ENCODE data around the gene MTRR. TPM values are rescaled to one million over a fixed set of nuclear protein-coding genes. Genes with fewer than 3 reads are reported as not detected.
A peak's percentile ranks its signal among the peaks of the same experiment; 100 is the strongest.

Gene MTRR
- total and polyA plus RNA-seq, 7 donors, result 13.8 to 50.4 (median 44.4) TPM

DNA sequence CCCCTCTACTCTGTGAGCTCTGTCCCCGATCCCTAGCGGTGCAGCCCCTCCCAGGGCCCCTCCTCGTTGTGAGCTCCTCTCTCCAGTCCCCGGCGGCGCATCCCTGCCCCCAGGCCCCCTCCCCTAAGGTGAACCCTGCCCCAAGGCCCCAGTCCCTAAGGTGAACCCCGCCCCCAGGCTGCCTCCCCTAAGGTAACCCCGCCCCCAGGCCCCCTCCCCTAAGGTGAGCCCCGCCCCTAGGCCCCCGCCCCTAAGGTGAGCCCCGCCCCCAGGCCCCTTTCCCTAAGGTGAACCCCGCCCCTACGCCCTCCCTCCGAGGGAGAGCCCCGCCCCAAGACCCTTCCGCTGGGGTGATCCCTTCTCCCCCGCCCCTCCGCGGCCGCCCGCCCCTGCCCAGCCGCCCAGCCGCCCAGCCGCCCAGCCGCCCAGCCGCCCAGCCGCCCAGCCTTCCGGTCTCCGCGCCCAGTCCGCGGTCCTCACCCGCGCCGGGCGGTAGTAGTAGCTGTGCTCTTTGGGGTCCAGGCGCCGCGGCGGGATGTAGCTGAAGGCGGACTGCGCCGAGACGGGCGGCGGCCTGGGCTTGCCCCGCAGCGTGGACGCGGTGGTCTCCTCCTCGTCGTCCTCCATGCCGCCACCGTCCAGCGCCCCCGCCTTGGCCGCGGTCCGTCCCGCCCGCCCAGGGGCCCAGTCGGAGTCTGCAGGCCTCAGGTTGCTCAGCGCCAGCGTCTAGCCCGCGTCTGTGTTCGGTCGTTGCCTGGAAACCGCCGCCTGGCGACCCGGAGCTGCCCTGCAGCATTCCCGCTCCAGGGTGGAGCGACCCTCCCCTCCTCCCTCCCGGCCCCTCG is 18.3 kb upstream of the MTRR start, which contains the start of gene CFAP90:
CFAP90 (minus strand) TSS at position 739 of the 845 bp plus-strand sequence; CDS start at position 627, 112 bp downstream.
- no peaks in the 10 kb centered on the region for H3K36me3 ChIP-seq
- H3K4me1 ChIP-seq, result peaks cover 0 to 19% (median 17%) of the 10 kb centered on the region in 4 donors
- DNase-seq, result no peak
- WGBS, 2 donors, result 2 to 3% methylated on average over 76 of the region's 76 CpGs
- TF ChIP-seq EP300 (IDR thresholded peaks at IDR 0.05), result no peak
- TF ChIP-seq POLR2A (IDR thresholded peaks at IDR 0.05), result no peak
- TF ChIP-seq POLR2AphosphoS5 (IDR thresholded peaks at IDR 0.05), result no peak
- TF ChIP-seq, protein P1, sequence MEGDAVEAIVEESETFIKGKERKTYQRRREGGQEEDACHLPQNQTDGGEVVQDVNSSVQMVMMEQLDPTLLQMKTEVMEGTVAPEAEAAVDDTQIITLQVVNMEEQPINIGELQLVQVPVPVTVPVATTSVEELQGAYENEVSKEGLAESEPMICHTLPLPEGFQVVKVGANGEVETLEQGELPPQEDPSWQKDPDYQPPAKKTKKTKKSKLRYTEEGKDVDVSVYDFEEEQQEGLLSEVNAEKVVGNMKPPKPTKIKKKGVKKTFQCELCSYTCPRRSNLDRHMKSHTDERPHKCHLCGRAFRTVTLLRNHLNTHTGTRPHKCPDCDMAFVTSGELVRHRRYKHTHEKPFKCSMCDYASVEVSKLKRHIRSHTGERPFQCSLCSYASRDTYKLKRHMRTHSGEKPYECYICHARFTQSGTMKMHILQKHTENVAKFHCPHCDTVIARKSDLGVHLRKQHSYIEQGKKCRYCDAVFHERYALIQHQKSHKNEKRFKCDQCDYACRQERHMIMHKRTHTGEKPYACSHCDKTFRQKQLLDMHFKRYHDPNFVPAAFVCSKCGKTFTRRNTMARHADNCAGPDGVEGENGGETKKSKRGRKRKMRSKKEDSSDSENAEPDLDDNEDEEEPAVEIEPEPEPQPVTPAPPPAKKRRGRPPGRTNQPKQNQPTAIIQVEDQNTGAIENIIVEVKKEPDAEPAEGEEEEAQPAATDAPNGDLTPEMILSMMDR (IDR thresholded peaks at IDR 0.05), result no peak
- peak within 1 kb of the TSS; percentile 29 to 61 (median 53) for H3K4me3 ChIP-seq
- H3K27me3 ChIP-seq, result peaks cover 7 to 45% (median 26%) of the 10 kb centered on the region in 3 donors
- H3K9me3 ChIP-seq, result no peaks in the 10 kb centered on the region
- no peak within 1 kb of the TSS for H3K27ac ChIP-seq
- intact Hi-C loops (cut with DNase I), result no loop called here

DNA sequence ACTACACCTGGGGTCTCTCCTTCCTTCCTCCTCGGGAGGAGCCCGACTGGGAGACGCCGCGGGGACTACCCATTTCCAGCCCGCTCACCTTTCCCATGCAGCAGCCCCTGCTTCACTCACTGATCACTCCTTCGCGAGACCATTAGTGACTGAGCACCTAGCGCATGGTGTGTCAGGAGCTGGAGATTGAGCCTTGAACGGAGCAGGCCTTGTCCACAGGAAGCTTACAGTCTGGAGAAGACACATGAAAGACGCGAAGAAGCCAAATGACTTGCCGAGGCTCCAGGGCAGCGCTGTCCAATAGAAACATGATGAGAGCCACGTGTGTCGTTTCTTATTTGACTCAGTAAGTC is 17.7 kb upstream of the MTRR start:
- H3K9me3 ChIP-seq, result no peaks in the 10 kb centered on the region
- no peak for DNase-seq
- no peak overlapping the region for H3K27ac ChIP-seq
- peaks cover 0 to 19% (median 17%) of the 10 kb centered on the region in 4 donors for H3K4me1 ChIP-seq
- H3K4me3 ChIP-seq, result peak overlapping the region in 3 of 4 donors; percentile 47 to 61 (median 59)
- 63 to 65% methylated on average over 16 of the region's 16 CpGs for WGBS, 2 donors
- H3K36me3 ChIP-seq, result no peaks in the 10 kb centered on the region
- peaks cover 7 to 45% (median 26%) of the 10 kb centered on the region in 3 donors for H3K27me3 ChIP-seq
- intact Hi-C loops (cut with DNase I), result no loop called here
- TF ChIP-seq EP300 (IDR thresholded peaks at IDR 0.05) (no peak), POLR2A (IDR thresholded peaks at IDR 0.05) (no peak), POLR2AphosphoS5 (IDR thresholded peaks at IDR 0.05) (no peak)
- TF ChIP-seq, protein P1 (IDR thresholded peaks at IDR 0.05), result no peak

GRCh38 chr5:7851617-7852289 is 17.2 kb upstream of the MTRR start:
- no peak for TF ChIP-seq EP300 (IDR thresholded peaks at IDR 0.05)
- TF ChIP-seq, protein P1 (IDR thresholded peaks at IDR 0.05), result no peak
- TF ChIP-seq POLR2AphosphoS5 (IDR thresholded peaks at IDR 0.05), result no peak
- TF ChIP-seq POLR2A (IDR thresholded peaks at IDR 0.05), result no peak
- intact Hi-C loops (cut with DNase I), result no loop called here
- Histone ChIP-seq H3K27me3 (peaks cover 7 to 45% (median 26%) of the 10 kb centered on the region in 3 donors), H3K9me3 (no peaks in the 10 kb centered on the region), H3K27ac (no peak overlapping the region), H3K4me3 (no peak overlapping the region), H3K4me1 (peaks cover 0 to 19% (median 17%) of the 10 kb centered on the region in 4 donors), H3K36me3 (no peaks in the 10 kb centered on the region)
- 53 to 81% methylated on average over 8 of the region's 8 CpGs for WGBS, 2 donors
- DNase-seq, result no peak

- TF ChIP-seq POLR2A (IDR thresholded peaks at IDR 0.05) (no peak), POLR2AphosphoS5 (IDR thresholded peaks at IDR 0.05) (no peak), EP300 (IDR thresholded peaks at IDR 0.05) (no peak)
- TF ChIP-seq, protein P1 (IDR thresholded peaks at IDR 0.05), result no peak
- H3K4me3 ChIP-seq, result no peak overlapping the region
- no peak overlapping the region for H3K27ac ChIP-seq
- peaks cover 0 to 19% (median 17%) of the 10 kb centered on the region in 4 donors for H3K4me1 ChIP-seq
- no peak for DNase-seq
- H3K36me3 ChIP-seq, result peaks cover 0 to 2% (median 0%) of the 10 kb centered on the region in 4 donors
- 66 to 88% methylated on average over 1 of the region's 1 CpG for WGBS, 2 donors
- H3K27me3 ChIP-seq, result peaks cover 7 to 39% (median 26%) of the 10 kb centered on the region in 3 donors
- H3K9me3 ChIP-seq, result no peaks in the 10 kb centered on the region
- intact Hi-C loops (cut with DNase I), result no loop called here
These were observed 16.4 kb upstream of the MTRR start for GRCh38 chr5:7852542-7852941.

Data from sigmoid colon (tissue), 7 donors.